Fibroblast of lung (primary cell): ENCODE data around the gene CCDC30. TPM values are rescaled to one million over a fixed set of nuclear protein-coding genes. Genes with fewer than 3 reads are reported as not detected.

Experiments used
- DNase-seq, 2 donors: peaks; one replicate each; pipeline versions ENCODE4 v3.0.0 to v3.0.0-alpha.2; 2010; ENCODE audit warnings: low read depth in 2 of 2
- H2AFZ ChIP-seq: 2 replicates; pipeline ENCODE4 v1.5.1; 2012; ENCODE audit warnings: low read length, control low read depth, inconsistent platforms
- H3K27ac ChIP-seq: 2 replicates; pipeline ENCODE4 v1.5.1; 2011; ENCODE audit warnings: low read length, control low read depth; ENCODE audit not compliant: insufficient read depth
- H3K27me3 ChIP-seq: 2 replicates; pipeline ENCODE4 v1.5.1; 2011; ENCODE audit warnings: mild to moderate bottlenecking, low read length; ENCODE audit not compliant: control insufficient read depth, insufficient read depth
- H3K36me3 ChIP-seq: 2 replicates; pipeline ENCODE4 v1.5.1; 2011; ENCODE audit warnings: low read length; ENCODE audit not compliant: control insufficient read depth, insufficient read depth
- H3K4me1 ChIP-seq: 2 replicates; pipeline ENCODE4 v1.5.1; 2011; ENCODE audit warnings: low read length; ENCODE audit not compliant: control insufficient read depth, insufficient read depth; ENCODE audit errors: extremely low read depth
- H3K4me2 ChIP-seq: 2 replicates; pipeline ENCODE4 v1.5.1; 2011; ENCODE audit warnings: low read length, control low read depth; ENCODE audit not compliant: insufficient read depth; ENCODE audit errors: extremely low read depth
- H3K4me3 ChIP-seq, 4 experiments: fragments of 200-600 bp in 1 of 4; sonication (generic) in 1 of 4; replicated peaks in 1 of 4; 2 replicates each; pipeline ENCODE4 v1.5.1; 2011 to 2016; ENCODE audit warnings: low read length in 4 of 4, low read depth in 3 of 4, mild to moderate bottlenecking in 3 of 4, control low read depth in 2 of 4, inconsistent platforms in 1 of 4, mixed read lengths in 1 of 4; ENCODE audit not compliant: insufficient read depth in 1 of 4; ENCODE audit errors: control extremely low read depth in 1 of 4
- H3K79me2 ChIP-seq: 2 replicates; pipeline ENCODE4 v1.5.1; 2012; ENCODE audit warnings: mild to moderate bottlenecking, low read length, inconsistent platforms; ENCODE audit not compliant: control insufficient read depth, insufficient read depth
- H3K9ac ChIP-seq: 2 replicates; pipeline ENCODE4 v1.5.1; 2011; ENCODE audit warnings: mild to moderate bottlenecking, low read length, control low read depth; ENCODE audit not compliant: insufficient read depth
- H3K9me3 ChIP-seq: 2 replicates; pipeline ENCODE4 v1.5.1; 2012; ENCODE audit warnings: low read depth, low read length; ENCODE audit not compliant: control insufficient read depth, insufficient read depth
- H4K20me1 ChIP-seq: 2 replicates; pipeline ENCODE4 v1.5.1; 2011; ENCODE audit warnings: low read length; ENCODE audit not compliant: control insufficient read depth, insufficient read depth; ENCODE audit errors: extremely low read depth
- EZH2 ChIP-seq: IDR thresholded peaks from 2 replicates; pipeline ENCODE4 v1.5.1; 2012; ENCODE audit warnings: low read length, control low read depth, mild to moderate bottlenecking; ENCODE audit errors: missing control alignments
- polyA plus RNA-seq, 2 donors: library from polyadenylated mRNA; depleted of rRNA in 1 of 2; stranded (reverse) in 1 of 2; unstranded in 1 of 2; fragments of >200 nt; gene quantifications; 2 replicates each; pipeline ENCODE4 v1.2.1, GENCODE V29; 2011 to 2012; ENCODE audit warnings: missing spikeins in 1 of 2
- total RNA-seq: library from RNA; depleted of rRNA; stranded (reverse); fragments of >200 nt; gene quantifications from 2 replicates; pipeline ENCODE4 v1.2.1, GENCODE V29; 2014
- TF ChIP-seq, protein P1 (sequence below), 2 donors: IDR thresholded peaks in 1 of 2; conservative IDR thresholded peaks in 1 of 2; 1 replicate in 1 of 2; 2 replicates in 1 of 2; pipeline ENCODE4 v1.5.1; 2011 to 2012; ENCODE audit warnings: low read length in 2 of 2, control low read depth in 1 of 2, inconsistent platforms in 1 of 2, low read depth in 1 of 2, mild to moderate bottlenecking in 1 of 2

CCDC30 gene
- total and polyA plus RNA-seq, 2 donors (not counting 1 experiment from before 2014, with no cell fraction given) = 0.56 to 1.3 TPM

DNA sequence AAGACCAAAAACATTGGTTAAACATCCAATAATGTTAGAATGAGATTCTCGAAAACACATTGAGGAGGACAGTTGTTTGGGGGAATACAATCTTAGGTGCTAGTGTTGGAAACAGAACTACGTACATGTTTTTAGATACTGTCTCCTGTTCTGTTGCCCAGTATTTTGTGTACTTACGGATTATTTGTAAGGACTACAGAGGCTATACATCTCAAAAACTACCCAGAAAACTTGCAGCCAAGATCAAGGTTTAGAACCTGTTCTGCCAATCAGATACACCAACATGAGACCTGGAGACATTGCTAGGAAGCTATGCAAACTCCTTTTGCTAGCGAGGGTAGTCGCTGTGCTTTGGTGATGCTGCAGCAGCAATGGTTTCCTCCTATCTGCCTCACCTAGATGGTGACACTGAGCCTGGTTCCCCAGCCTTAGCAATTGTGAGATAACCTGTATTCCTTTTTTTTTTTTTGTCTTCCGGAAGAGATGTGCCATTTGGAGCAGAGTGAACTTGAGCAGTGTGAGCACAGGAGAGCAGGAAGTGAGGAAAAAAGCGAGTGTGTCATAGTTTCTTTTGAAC, 240.9 kb downstream of the CCDC30 start:
- H3K9me3 ChIP-seq = no peaks in the 10 kb centered on the region
- no peaks in the 10 kb centered on the region for H3K27me3 ChIP-seq
- no peak overlapping the region for H3K27ac ChIP-seq
- no peak overlapping the region for H3K4me2 ChIP-seq
- no peak overlapping the region for H3K9ac ChIP-seq
- peaks cover 9% of the 10 kb centered on the region for H3K79me2 ChIP-seq
- DNase-seq = no peak
- H3K36me3 ChIP-seq = peaks cover 16% of the 10 kb centered on the region
- no peaks in the 10 kb centered on the region for H3K4me1 ChIP-seq
- no peak overlapping the region for H3K4me3 ChIP-seq
- no peak overlapping the region for H2AFZ ChIP-seq
- H4K20me1 ChIP-seq = no peaks in the 10 kb centered on the region
- TF ChIP-seq, protein P1, sequence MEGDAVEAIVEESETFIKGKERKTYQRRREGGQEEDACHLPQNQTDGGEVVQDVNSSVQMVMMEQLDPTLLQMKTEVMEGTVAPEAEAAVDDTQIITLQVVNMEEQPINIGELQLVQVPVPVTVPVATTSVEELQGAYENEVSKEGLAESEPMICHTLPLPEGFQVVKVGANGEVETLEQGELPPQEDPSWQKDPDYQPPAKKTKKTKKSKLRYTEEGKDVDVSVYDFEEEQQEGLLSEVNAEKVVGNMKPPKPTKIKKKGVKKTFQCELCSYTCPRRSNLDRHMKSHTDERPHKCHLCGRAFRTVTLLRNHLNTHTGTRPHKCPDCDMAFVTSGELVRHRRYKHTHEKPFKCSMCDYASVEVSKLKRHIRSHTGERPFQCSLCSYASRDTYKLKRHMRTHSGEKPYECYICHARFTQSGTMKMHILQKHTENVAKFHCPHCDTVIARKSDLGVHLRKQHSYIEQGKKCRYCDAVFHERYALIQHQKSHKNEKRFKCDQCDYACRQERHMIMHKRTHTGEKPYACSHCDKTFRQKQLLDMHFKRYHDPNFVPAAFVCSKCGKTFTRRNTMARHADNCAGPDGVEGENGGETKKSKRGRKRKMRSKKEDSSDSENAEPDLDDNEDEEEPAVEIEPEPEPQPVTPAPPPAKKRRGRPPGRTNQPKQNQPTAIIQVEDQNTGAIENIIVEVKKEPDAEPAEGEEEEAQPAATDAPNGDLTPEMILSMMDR (conservative IDR thresholded peaks at IDR 0.05 in 1 of 2, IDR thresholded peaks at IDR 0.05 in 1 of 2; ENCODE audit: low read depth in 1 of 2, low read length in 2 of 2) = no peak
- no peak for TF ChIP-seq EZH2

Other genes starting within 250 kb of the CCDC30 start
- 15.2 and 22.6 TPM in 2 replicates for gene FOXJ3, start 128.1 kb upstream of the CCDC30 start, total RNA-seq
- 29.5 and 31.1 TPM in 2 replicates for gene FOXJ3, start 128.1 kb upstream of the CCDC30 start, polyA plus RNA-seq
- gene RIMKLA, start 82.5 kb upstream of the CCDC30 start, total RNA-seq = under 0.01 TPM in 2 replicates
- gene RIMKLA, start 82.5 kb upstream of the CCDC30 start, polyA plus RNA-seq = 0.05 TPM in 1 of 2 replicates, not detected in the other
- gene ZMYND12, start 7.3 kb upstream of the CCDC30 start, total RNA-seq = 1.3 and 3.5 TPM in 2 replicates
- gene ZMYND12, start 7.3 kb upstream of the CCDC30 start, polyA plus RNA-seq = 0.16 and 0.56 TPM in 2 replicates
- gene PPCS, start 6.7 kb upstream of the CCDC30 start, total RNA-seq = 39.3 and 49.6 TPM in 2 replicates
- 29.6 and 40.3 TPM in 2 replicates for gene PPCS, start 6.7 kb upstream of the CCDC30 start, polyA plus RNA-seq
- 13.1 and 19.0 TPM in 2 replicates for gene PPIH, start 195.1 kb downstream of the CCDC30 start, total RNA-seq
- 32.3 and 56.5 TPM in 2 replicates for gene PPIH, start 195.1 kb downstream of the CCDC30 start, polyA plus RNA-seq
- gene YBX1, start 219.1 kb downstream of the CCDC30 start, total RNA-seq = 500 and 795 TPM in 2 replicates
- 799 and 1,134 TPM in 2 replicates for gene YBX1, start 219.1 kb downstream of the CCDC30 start, polyA plus RNA-seq